CD14-positive monocyte (primary cell): ENCODE data around the gene RARRES1. TPM values are rescaled to one million over a fixed set of nuclear protein-coding genes. Genes with fewer than 3 reads are reported as not detected.

Source experiments
- DNase-seq, 3 donors: peaks; one replicate each; pipeline ENCODE4 v3.0.0-alpha.2; 2011 to 2022
- H2AFZ ChIP-seq: 2 replicates; pipeline ENCODE4 v1.6.0; 2012; ENCODE audit warnings: mild to moderate bottlenecking, low read depth, low read length, inconsistent platforms; ENCODE audit not compliant: insufficient read depth, poor library complexity, severe bottlenecking
- H3K27ac ChIP-seq, 2 donors: 1 replicate in 1 of 2; 2 replicates in 1 of 2; pipeline ENCODE4 v1.5.1; 2012 to 2013; ENCODE audit warnings: low read length in 2 of 2, control low read depth in 1 of 2, inconsistent platforms in 1 of 2, low read depth in 1 of 2, mild to moderate bottlenecking in 1 of 2
- H3K27me3 ChIP-seq, 2 donors: one replicate each; pipeline versions ENCODE4 v1.6.0 to v1.6.1; 2011 to 2013; ENCODE audit warnings: low read length in 2 of 2; ENCODE audit not compliant: control insufficient read depth in 2 of 2, insufficient read depth in 2 of 2
- H3K36me3 ChIP-seq, 2 donors: replicated peaks in 1 of 2; 1 replicate in 1 of 2; 2 replicates in 1 of 2; pipeline versions ENCODE4 v1.5.1 to v1.6.1; 2012 to 2013; ENCODE audit warnings: low read length in 2 of 2, control low read depth in 1 of 2, inconsistent platforms in 1 of 2, mild to moderate bottlenecking in 1 of 2; ENCODE audit not compliant: insufficient read depth in 2 of 2, control insufficient read depth in 1 of 2
- H3K4me1 ChIP-seq, 2 donors: 1 replicate in 1 of 2; 2 replicates in 1 of 2; pipeline versions ENCODE4 v1.5.1 to v1.6.1; 2012 to 2013; ENCODE audit warnings: low read length in 2 of 2, control low read depth in 1 of 2, inconsistent platforms in 1 of 2, mild to moderate bottlenecking in 1 of 2, moderate library complexity in 1 of 2; ENCODE audit not compliant: insufficient read depth in 2 of 2, control insufficient read depth in 1 of 2
- H3K4me2 ChIP-seq: replicated peaks from 2 replicates; pipeline ENCODE3; 2012; ENCODE audit warnings: low read length, moderate library complexity, mild to moderate bottlenecking; ENCODE audit not compliant: poor library complexity, severe bottlenecking; ENCODE audit errors: extremely low read depth
- H3K4me3 ChIP-seq, 3 experiments: fragments of 200-600 bp in 1 of 3; sonication (generic) in 1 of 3; replicated peaks in 1 of 3; 1 replicate in 2 of 3; 2 replicates in 1 of 3; pipeline ENCODE4 v1.5.1; 2011 to 2013; ENCODE audit warnings: low read length in 3 of 3, mild to moderate bottlenecking in 3 of 3, control low read depth in 2 of 3, low read depth in 2 of 3, inconsistent platforms in 1 of 3, moderate library complexity in 1 of 3
- H3K79me2 ChIP-seq: 2 replicates; pipeline ENCODE4 v1.6.0; 2012; ENCODE audit warnings: mild to moderate bottlenecking, control low read depth, inconsistent platforms, low read length, moderate library complexity; ENCODE audit not compliant: insufficient read depth
- H3K9ac ChIP-seq: 2 replicates; pipeline ENCODE4 v1.6.0; 2017; ENCODE audit warnings: low read length, mild to moderate bottlenecking; ENCODE audit not compliant: insufficient read depth, poor library complexity, severe bottlenecking
- H3K9me3 ChIP-seq, 2 donors: replicated peaks in 1 of 2; 1 replicate in 1 of 2; 2 replicates in 1 of 2; pipeline versions ENCODE4 v1.5.1 to v1.6.1; 2012 to 2013; ENCODE audit warnings: low read length in 2 of 2, control low read depth in 1 of 2; ENCODE audit not compliant: control insufficient read depth in 1 of 2, insufficient read depth in 1 of 2
- H4K20me1 ChIP-seq: 2 replicates; pipeline ENCODE4 v1.6.0; 2012; ENCODE audit warnings: mild to moderate bottlenecking, low read length, control low read depth, moderate library complexity; ENCODE audit not compliant: insufficient read depth
- H3K27ac Mint-ChIP-seq, 7 donors: one replicate each; pipeline ENCODE4 v1.8.0; 2020; ENCODE audit warnings: mild to moderate bottlenecking in 7 of 7, mixed read lengths in 7 of 7, moderate library complexity in 6 of 7, inconsistent platforms in 2 of 7
- H3K27me3 Mint-ChIP-seq, 3 donors: one replicate each; pipeline ENCODE4 v1.8.0; 2021 to 2022; ENCODE audit warnings: low read depth in 3 of 3, mild to moderate bottlenecking in 3 of 3, mixed read lengths in 3 of 3, moderate library complexity in 3 of 3, inconsistent platforms in 1 of 3
- H3K36me3 Mint-ChIP-seq, 2 donors: one replicate each; pipeline ENCODE4 v1.8.0; 2020; ENCODE audit warnings: mixed read lengths in 2 of 2, inconsistent platforms in 1 of 2, mild to moderate bottlenecking in 1 of 2
- H3K4me1 Mint-ChIP-seq: one replicate; pipeline ENCODE4 v1.8.0; 2020; ENCODE audit warnings: mild to moderate bottlenecking, mixed read lengths
- H3K4me3 Mint-ChIP-seq, 2 donors: one replicate each; pipeline ENCODE4 v1.8.0; 2020; ENCODE audit warnings: mild to moderate bottlenecking in 2 of 2, mixed read lengths in 2 of 2, moderate library complexity in 1 of 2
- H3K9me3 Mint-ChIP-seq, 7 donors: one replicate each; pipeline ENCODE4 v1.8.0; 2020 to 2022; ENCODE audit warnings: mixed read lengths in 7 of 7, mild to moderate bottlenecking in 6 of 7, moderate library complexity in 6 of 7, inconsistent platforms in 2 of 7
- WGBS: methylation state at CpG from one replicate; pipeline ENCODE4 v1.1.5; 2013; ENCODE audit warnings: missing lambda C conversion rate; ENCODE audit not compliant: insufficient coverage; 5-methylcytosine and 5-hydroxymethylcytosine counted together
- intact Hi-C, 2 donors: fragments of 100-400 bp; cut with micrococcal nuclease; formaldehyde crosslinking; loops; one replicate each; pipeline versions ENCODE4 v1.15.0 to v1.15.1; 2023
- polyA plus RNA-seq, 3 donors: library from polyadenylated mRNA; depleted of rRNA in 1 of 3; unstranded in 2 of 3; stranded (reverse) in 1 of 3; fragments of 300-500 nt in 2 of 3; fragments of >200 nt in 1 of 3; fragmentation: Illumina TruSeq in 2 of 3; gene quantifications; 1 replicate in 2 of 3; 2 replicates in 1 of 3; pipeline ENCODE4 v1.2.3, GENCODE V29; 2012 to 2021
- TF ChIP-seq, protein P1 (sequence below): fragments of 200-600 bp; IDR thresholded peaks from one replicate; pipeline ENCODE4 v1.8.0; 2022; ENCODE audit warnings: antibody characterized with exemption, mild to moderate bottlenecking

The RARRES1 gene
- polyA plus RNA-seq, 3 donors: not detected

- Histone ChIP-seq H3K36me3 (no peaks in the 10 kb centered on the region), H3K79me2 (no peaks in the 10 kb centered on the region), H3K4me1 (peaks cover 14 to 16% of the 10 kb centered on the region in 2 donors), H3K27ac (no peak overlapping the region), H3K9me3 (no peaks in the 10 kb centered on the region), H3K4me2 (no peak overlapping the region), H3K9ac (no peak overlapping the region), H2AFZ (no peak overlapping the region), H3K4me3 (no peak overlapping the region), H4K20me1 (no peaks in the 10 kb centered on the region), H3K27me3 (no peaks in the 10 kb centered on the region)
- Mint-ChIP-seq H3K36me3 (peaks cover 0 to 4% of the 10 kb centered on the region in 2 donors), H3K4me3 (no peak overlapping the region), H3K27ac (no peak overlapping the region), H3K4me1 (peaks cover 20% of the 10 kb centered on the region), H3K9me3 (peaks cover 0 to 3% (median 0%) of the 10 kb centered on the region in 7 donors), H3K27me3 (peaks cover 0 to 6% (median 2%) of the 10 kb centered on the region in 3 donors)
- intact Hi-C loops: no loop called here
- TF ChIP-seq, protein P1, sequence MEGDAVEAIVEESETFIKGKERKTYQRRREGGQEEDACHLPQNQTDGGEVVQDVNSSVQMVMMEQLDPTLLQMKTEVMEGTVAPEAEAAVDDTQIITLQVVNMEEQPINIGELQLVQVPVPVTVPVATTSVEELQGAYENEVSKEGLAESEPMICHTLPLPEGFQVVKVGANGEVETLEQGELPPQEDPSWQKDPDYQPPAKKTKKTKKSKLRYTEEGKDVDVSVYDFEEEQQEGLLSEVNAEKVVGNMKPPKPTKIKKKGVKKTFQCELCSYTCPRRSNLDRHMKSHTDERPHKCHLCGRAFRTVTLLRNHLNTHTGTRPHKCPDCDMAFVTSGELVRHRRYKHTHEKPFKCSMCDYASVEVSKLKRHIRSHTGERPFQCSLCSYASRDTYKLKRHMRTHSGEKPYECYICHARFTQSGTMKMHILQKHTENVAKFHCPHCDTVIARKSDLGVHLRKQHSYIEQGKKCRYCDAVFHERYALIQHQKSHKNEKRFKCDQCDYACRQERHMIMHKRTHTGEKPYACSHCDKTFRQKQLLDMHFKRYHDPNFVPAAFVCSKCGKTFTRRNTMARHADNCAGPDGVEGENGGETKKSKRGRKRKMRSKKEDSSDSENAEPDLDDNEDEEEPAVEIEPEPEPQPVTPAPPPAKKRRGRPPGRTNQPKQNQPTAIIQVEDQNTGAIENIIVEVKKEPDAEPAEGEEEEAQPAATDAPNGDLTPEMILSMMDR: no peak
- DNase-seq: no peak
- WGBS: no CpG with 5 or more reads among the region's 4 CpGs
These were observed 10.8 kb upstream of the RARRES1 start for GRCh38 chr3:158742871-158743663.

- no peak overlapping the region for H3K27ac ChIP-seq
- no CpG with 5 or more reads among the region's 3 CpGs for WGBS
- H3K4me1 ChIP-seq: no peaks in the 10 kb centered on the region
- no peaks in the 10 kb centered on the region for H3K27me3 ChIP-seq
- Mint-ChIP-seq H3K9me3 (peaks cover 3 to 12% (median 7%) of the 10 kb centered on the region in 7 donors), H3K4me3 (no peak overlapping the region), H3K27ac (no peak overlapping the region), H3K4me1 (peaks cover 3% of the 10 kb centered on the region), H3K27me3 (peaks cover 0 to 8% (median 2%) of the 10 kb centered on the region in 3 donors), H3K36me3 (peaks cover 0 to 6% of the 10 kb centered on the region in 2 donors)
- no peaks in the 10 kb centered on the region for H4K20me1 ChIP-seq
- DNase-seq: no peak
- no peak overlapping the region for H3K4me3 ChIP-seq
- intact Hi-C loops: no loop called here
- no peaks in the 10 kb centered on the region for H3K36me3 ChIP-seq
- H3K4me2 ChIP-seq: no peak overlapping the region
- TF ChIP-seq, protein P1: no peak
- no peak overlapping the region for H2AFZ ChIP-seq
- H3K9ac ChIP-seq: no peak overlapping the region
- H3K9me3 ChIP-seq: peaks cover 4 to 7% of the 10 kb centered on the region in 2 donors
- H3K79me2 ChIP-seq: no peaks in the 10 kb centered on the region
These were observed 7.4 kb upstream of the RARRES1 start for GRCh38 chr3:158739661-158740060.
